SK-N-MC (cell line): ENCODE data around the gene SERTAD2.

Source experiments
- DNase-seq: peaks from one replicate; pipeline ENCODE4 v3.0.0-alpha.2; 2011; ENCODE audit warnings: low read depth, low spot score
- H3K27ac ChIP-seq: fragments of 200-600 bp; sonication (generic); 2 replicates; pipeline ENCODE4 v1.5.1; 2016; ENCODE audit warnings: mixed run types
- H3K36me3 ChIP-seq: fragments of 200-600 bp; sonication (generic); 2 replicates; pipeline ENCODE4 v1.6.1; 2017; ENCODE audit warnings: antibody characterized with exemption, low read length, mixed read lengths; ENCODE audit not compliant: insufficient read depth
- H3K4me3 ChIP-seq: fragments of 200-600 bp; sonication (generic); 2 replicates; pipeline ENCODE4 v1.5.1; 2016
- H3K9ac ChIP-seq: fragments of 200-600 bp; sonication (generic); 2 replicates; pipeline ENCODE4 v1.8.0; 2017; ENCODE audit warnings: mixed run types, mixed read lengths; ENCODE audit not compliant: insufficient read length
- H3K9me3 ChIP-seq: fragments of 200-600 bp; sonication (generic); 2 replicates; pipeline ENCODE4 v1.6.1; 2017; ENCODE audit warnings: low read depth, mild to moderate bottlenecking, antibody characterized with exemption, low read length, moderate library complexity, mixed read lengths
- EZH2 ChIP-seq: fragments of 200-600 bp; sonication (generic); IDR thresholded peaks from one replicate; pipeline ENCODE4 v1.6.1; 2017; ENCODE audit warnings: antibody characterized with exemption
- FOXP2 ChIP-seq: optimal IDR thresholded peaks from 2 replicates; pipeline ENCODE3; 2011; ENCODE audit warnings: mild to moderate bottlenecking, moderate library complexity; ENCODE audit not compliant: insufficient read depth; ENCODE audit errors: extremely low read length, control extremely low read depth
- POLR2AphosphoS5 ChIP-seq: IDR thresholded peaks from 2 replicates; pipeline ENCODE4 v1.6.1; 2012; ENCODE audit warnings: mild to moderate bottlenecking, low read depth, low read length, borderline replicate concordance

The SERTAD2 gene

GRCh38 chr2:64637931-64638330 lies 15.8 kb downstream of the SERTAD2 start:
- peaks cover 13% of the 10 kb centered on the region for H3K36me3 ChIP-seq
- H3K27ac ChIP-seq, result peak overlapping the region; percentile 47; the same call in 1 of the 2 replicates
- DNase-seq, result no peak
- H3K4me3 ChIP-seq, result no peak overlapping the region
- TF ChIP-seq EZH2 (no peak), POLR2AphosphoS5 (no peak), FOXP2 (no peak)
- no peaks in the 10 kb centered on the region for H3K9me3 ChIP-seq
- H3K9ac ChIP-seq, result no peak overlapping the region

DNA sequence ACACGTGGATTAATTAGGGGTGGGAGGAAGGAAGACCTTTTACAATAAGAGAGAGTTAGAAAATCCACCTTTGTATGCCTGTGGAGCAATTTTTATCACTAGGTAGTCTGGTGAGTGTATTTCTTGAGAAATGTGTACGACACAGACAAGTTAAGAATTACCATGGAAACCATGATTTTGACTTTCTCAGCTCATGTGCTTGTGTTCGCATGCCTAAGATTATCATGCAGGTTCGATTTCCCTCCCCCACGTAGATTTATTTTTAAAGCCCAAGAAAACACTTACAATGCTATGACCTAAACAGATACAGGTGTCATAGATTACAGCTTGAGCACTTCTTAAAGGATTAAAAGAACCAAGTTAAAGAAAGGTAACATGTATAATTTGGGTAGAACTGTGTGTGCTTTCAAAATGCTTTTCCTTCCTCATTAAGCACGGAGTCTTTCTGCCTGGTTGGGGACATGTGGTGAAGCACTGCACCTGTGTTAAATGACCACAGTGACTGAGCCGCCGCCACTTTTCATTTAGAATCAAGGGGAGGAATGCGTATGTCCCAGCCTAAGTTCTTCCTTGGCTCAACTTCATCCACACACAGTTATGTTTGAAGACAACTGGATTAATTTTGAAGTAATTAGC lies 16.6 kb downstream of the SERTAD2 start:
- Histone ChIP-seq H3K9ac (no peak overlapping the region), H3K9me3 (no peaks in the 10 kb centered on the region), H3K36me3 (peaks cover 13% of the 10 kb centered on the region), H3K4me3 (peak overlapping the region; percentile 32), H3K27ac (peak overlapping the region; percentile 47)
- TF ChIP-seq EZH2 (no peak), FOXP2 (no peak), POLR2AphosphoS5 (no peak)
- DNase-seq, result no peak

DNA sequence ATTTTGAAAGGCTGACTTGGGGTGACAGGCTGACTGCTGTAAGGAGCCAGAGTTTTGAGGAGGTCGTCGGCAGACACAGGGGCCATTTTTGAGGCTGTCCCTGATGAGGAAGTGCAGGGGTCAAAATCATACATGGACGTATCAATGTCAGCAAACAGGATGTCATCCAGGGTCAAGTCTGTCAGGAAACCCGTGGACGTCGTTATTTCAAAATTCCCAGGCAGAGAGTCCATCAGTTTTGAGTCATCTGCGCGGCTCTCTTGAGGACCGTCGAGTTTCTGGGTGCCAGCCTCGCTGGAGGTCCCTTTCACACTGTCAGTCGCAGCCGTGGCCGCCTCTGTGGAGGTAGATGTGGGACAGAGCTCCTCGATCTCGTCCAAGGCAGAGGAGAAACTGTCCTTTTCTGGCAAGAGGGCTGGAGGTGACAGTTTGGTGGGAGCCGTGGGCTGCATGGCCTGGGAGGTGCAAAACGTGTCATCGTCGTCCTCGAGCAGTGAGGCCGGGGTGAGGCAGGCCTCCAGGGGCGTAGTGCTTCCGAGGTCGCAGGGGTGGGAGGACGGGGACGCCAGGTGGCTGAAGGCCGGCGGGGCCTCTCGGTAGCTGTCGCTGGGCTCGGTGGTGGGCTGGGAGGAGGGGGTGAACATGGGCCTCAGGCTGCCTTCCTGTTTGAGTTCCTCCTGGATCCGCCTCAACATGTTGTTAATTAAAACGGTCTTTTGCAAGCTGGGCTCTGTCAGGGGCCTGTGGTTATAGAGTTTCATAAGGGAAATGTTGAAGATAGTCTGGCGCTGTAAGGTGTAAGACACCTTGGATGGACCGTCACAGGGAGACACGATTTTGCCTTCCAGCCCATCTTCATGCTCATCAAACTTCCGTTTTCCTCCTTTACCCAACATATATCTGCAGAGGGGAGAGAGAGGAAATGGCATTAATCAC lies 17.5 kb downstream of the SERTAD2 start:
- peaks cover 13% of the 10 kb centered on the region for H3K36me3 ChIP-seq
- peak overlapping the region; percentile 32 for H3K4me3 ChIP-seq
- peak overlapping the region; percentile 47 for H3K27ac ChIP-seq
- H3K9ac ChIP-seq, result no peak overlapping the region
- H3K9me3 ChIP-seq, result no peaks in the 10 kb centered on the region
- DNase-seq, result no peak
- TF ChIP-seq FOXP2 (no peak), POLR2AphosphoS5 (no peak), EZH2 (no peak)

- H3K36me3 ChIP-seq, result peaks cover 13% of the 10 kb centered on the region
- no peak overlapping the region for H3K4me3 ChIP-seq
- no peak for TF ChIP-seq EZH2
- no peak for TF ChIP-seq FOXP2
- TF ChIP-seq POLR2AphosphoS5, result no peak
- H3K9me3 ChIP-seq, result no peaks in the 10 kb centered on the region
- DNase-seq, result no peak
- H3K9ac ChIP-seq, result no peak overlapping the region
- H3K27ac ChIP-seq, result no peak overlapping the region
Observed at GRCh38 chr2:64634345-64635267, 19.1 kb downstream of the SERTAD2 start.

DNA sequence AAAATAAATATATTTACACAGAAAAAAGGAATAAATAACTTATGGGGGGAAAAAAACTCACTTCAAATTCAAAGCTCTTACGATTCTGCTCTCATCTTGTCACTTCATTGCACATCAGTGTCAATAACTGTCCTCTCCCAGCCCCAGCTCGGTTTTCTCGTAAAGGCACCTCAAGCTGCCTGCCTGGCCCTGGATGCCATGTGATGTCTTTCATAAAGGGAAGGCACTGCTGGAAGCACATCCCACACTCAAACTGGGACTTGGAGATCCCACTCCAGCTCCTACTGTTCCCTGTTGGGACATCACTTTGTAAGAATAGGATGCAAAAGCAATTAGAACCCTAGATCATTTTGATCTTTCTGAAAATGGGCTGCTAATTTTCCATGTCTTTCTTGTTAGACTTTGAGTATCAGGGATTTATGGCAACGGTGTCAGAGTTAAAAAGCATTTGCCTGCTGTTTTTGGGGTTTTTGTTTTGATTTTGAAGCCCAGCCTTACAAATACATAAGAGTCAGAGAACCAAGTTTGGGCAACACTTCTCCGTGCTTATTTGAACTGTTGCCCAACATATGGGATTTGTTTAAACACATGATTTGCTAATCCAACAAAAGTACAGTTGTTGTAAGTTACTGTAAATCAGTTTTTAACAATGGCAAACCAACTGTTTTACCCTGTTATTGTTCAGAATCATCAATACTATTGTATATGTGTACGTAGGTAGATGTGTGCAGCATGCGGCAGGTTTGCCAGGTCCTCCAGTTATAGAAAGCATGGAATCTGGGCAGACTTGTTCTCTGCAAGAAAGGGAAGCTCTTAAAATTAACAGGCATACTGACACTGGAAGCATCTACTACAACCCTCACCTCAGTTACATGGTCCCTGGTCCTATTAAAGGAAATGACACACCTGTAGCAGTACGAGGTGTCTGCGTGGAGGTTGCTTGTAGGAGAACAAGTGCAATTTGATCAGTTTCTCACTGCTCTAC lies 20.6 kb downstream of the SERTAD2 start:
- Histone ChIP-seq H3K36me3 (peaks cover 13% of the 10 kb centered on the region), H3K9ac (no peak overlapping the region), H3K27ac (peak overlapping the region; percentile 81), H3K9me3 (no peaks in the 10 kb centered on the region), H3K4me3 (peak overlapping the region; percentile 41)
- no peak for DNase-seq
- TF ChIP-seq POLR2AphosphoS5 (no peak), EZH2 (no peak), FOXP2 (no peak)

DNA sequence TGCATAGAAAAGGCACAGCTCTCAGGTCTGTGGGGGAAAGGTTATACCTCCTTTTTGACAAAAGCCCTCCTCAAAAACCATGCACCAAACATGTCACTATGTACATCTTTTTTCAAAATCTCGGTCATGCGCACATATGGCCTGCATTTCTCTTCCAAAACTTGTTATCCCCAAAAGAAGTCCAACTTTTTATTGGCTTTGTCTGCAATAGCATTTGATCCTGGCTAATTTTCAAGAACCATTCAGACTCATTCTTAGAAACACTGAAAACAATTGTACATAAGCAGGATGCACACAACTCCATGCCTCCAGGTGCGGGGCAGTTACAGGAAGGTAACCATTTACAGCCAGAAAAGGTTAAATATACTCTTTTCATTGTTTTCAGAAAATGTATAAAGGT lies 21.9 kb downstream of the SERTAD2 start:
- DNase-seq, result no peak
- Histone ChIP-seq H3K36me3 (peaks cover 13% of the 10 kb centered on the region), H3K9me3 (no peaks in the 10 kb centered on the region), H3K9ac (no peak overlapping the region), H3K27ac (no peak overlapping the region), H3K4me3 (no peak overlapping the region)
- TF ChIP-seq POLR2AphosphoS5, result no peak
- TF ChIP-seq EZH2, result no peak
- TF ChIP-seq FOXP2, result no peak

- H3K36me3 ChIP-seq, result peaks cover 6% of the 10 kb centered on the region
- H3K9ac ChIP-seq, result no peak overlapping the region
- H3K27ac ChIP-seq, result no peak overlapping the region
- TF ChIP-seq EZH2 (no peak), FOXP2 (no peak), POLR2AphosphoS5 (no peak)
- no peaks in the 10 kb centered on the region for H3K9me3 ChIP-seq
- no peak for DNase-seq
- H3K4me3 ChIP-seq, result no peak overlapping the region
Observed at GRCh38 chr2:64630752-64631151, 23.0 kb downstream of the SERTAD2 start.

DNA sequence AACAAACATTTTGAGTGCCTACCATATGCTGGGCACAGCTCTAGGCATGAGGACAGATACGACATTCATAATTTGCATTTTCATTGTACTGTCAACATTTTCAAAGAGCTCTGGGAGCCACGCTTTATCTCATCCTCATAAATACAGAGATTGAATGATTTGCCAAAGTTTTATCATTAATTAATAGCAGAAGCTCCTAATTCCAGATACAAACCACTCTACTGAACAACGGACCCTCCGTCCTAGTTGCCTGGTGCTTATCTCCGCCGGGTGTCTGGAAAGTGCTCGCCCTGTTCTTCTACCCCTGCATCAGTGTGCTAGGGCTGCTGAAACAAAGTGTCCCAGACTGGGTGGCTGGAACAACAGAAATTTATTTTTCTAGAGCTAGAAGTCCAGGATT lies 23.8 kb downstream of the SERTAD2 start:
- H3K36me3 ChIP-seq, result peaks cover 3% of the 10 kb centered on the region
- no peak overlapping the region for H3K27ac ChIP-seq
- TF ChIP-seq EZH2, result no peak
- TF ChIP-seq FOXP2, result no peak
- no peak for TF ChIP-seq POLR2AphosphoS5
- no peaks in the 10 kb centered on the region for H3K9me3 ChIP-seq
- no peak for DNase-seq
- no peak overlapping the region for H3K4me3 ChIP-seq
- H3K9ac ChIP-seq, result no peak overlapping the region
